HTR-8/SVneo (cell line): ENCODE measurements around the gene MUTYH.

Experiments
- DNase-seq: peaks from one replicate; pipeline ENCODE4 v3.0.0; 2011; ENCODE audit warnings: low spot score, mixed read lengths; ENCODE audit not compliant: insufficient read length
- FAIRE-seq: peaks from 2 replicates; lab custom pipeline; 2011; peaks lifted over from hg19 to GRCh38; lab: Jason Lieb, UNC

MUTYH gene

DNA sequence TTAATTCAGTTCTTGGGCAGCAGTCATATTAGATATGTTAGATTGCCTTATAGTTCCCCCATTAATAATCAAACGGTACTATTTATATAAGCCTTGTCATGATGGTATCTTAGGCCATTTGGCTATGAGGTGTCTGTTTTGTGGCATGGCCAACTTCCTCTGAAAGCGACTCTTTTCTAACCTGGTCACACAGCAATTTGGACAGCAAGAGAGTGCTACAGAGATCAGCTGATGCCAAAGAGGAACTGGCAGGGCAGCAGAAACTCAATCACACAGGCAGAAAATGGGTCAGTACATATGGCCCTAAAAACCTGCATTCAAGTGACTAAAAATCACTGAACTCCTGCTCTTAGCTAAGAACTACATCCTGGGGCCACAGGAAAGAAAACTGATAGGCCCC is 13.4 kb upstream of the MUTYH start:
- FAIRE-seq (no peak), DNase-seq (no peak)

GRCh38 chr1:45351508-45351907 is 11.3 kb upstream of the MUTYH start:
- DNase-seq (no peak), FAIRE-seq (no peak)

DNA sequence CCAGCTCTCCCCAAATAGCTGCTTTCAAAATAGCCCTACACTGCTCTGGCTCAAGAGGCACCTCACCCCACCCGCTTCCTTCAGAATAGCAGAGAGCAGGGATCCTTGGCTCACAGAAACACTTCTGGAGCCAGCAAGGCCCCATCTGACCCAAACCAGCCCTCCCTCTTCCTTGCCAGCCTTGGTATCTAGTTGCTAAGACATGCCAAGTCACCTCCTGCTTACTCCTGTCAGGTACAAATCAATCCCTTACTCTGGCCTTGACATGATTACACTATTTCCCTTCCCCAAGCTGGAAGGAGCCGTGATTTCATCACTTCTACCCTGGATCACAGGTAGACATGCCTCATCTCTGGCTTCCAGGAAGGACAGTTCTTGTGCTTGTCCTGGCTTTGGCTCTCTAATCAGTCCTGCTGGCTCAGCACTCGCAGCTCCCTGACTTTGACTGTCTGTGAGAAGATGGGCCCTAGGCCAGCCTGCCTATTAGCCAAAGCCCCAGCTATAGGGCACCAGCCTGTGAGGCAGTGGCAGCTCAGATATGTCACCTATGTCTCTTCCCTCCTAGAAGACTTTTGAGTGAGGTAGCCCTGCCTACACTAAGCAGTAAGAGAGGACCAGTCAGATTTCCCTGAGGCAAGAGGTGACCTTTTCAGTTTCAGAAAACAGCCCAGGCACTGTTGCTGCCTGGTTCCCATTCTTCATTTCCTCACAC is 8.9 kb upstream of the MUTYH start:
- FAIRE-seq = no peak

GRCh38 chr1:45348609-45348965 is 8.3 kb upstream of the MUTYH start:
- FAIRE-seq (no peak), DNase-seq (no peak)

More for the DNA sequence above, 8.9 kb upstream of the MUTYH start:
- no peak for DNase-seq

DNA sequence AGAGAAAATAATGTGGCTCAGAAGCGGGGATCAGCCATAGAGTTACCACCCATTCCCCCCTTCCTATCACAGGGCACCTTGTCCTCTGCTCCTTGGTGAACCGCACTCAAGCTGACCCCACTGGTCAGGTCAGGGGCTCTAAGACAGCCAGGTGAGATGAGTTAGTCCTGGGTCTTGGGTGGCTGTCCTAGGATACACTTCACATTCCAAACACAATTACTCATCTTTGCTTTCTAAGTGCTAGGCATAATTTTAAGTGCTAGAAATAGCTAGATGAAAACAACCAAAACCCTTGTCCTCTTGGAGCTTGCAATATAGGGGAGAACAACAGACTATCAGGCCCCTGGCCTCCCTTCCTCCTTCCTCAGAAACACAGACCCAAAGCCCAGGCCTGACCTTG is 7.8 kb upstream of the MUTYH start:
- DNase-seq = no peak
- FAIRE-seq = no peak

- FAIRE-seq (no peak), DNase-seq (no peak)
Observed at GRCh38 chr1:45346473-45346872, 6.2 kb upstream of the MUTYH start.

GRCh38 chr1:45345014-45345413 is 4.8 kb upstream of the MUTYH start:
- FAIRE-seq (no peak), DNase-seq (no peak)

DNA sequence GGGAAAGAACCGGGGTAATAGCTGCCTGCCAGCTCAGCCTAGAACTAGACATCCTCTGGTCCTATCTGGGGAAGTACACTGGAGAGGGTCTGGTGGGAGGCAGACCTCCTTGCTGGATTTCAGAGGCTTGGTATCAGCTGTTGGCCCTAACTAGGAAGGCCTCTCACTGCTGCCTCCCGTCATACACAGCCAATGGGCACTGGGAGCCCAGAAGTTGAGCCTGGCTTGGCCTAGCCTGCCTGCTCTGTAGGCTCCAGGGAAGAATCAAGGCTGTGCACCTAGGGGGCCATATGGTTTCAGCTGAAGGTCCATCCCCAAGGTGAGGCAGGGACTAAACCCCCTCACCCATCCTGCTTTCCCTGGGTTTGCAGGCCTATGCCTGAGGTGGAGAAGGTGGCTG is 4.3 kb upstream of the MUTYH start:
- DNase-seq (no peak), FAIRE-seq (no peak)

GRCh38 chr1:45340816-45341466 is 701 bp upstream of the MUTYH start:
- no peak for DNase-seq
- FAIRE-seq = no peak

GRCh38 chr1:45337630-45338325 is 2.5 kb downstream of the MUTYH start:
- no peak for FAIRE-seq
- DNase-seq = no peak

GRCh38 chr1:45335855-45336324 is 4.3 kb downstream of the MUTYH start:
- DNase-seq (no peak), FAIRE-seq (no peak)

GRCh38 chr1:45334308-45335245 is 5.7 kb downstream of the MUTYH start:
- DNase-seq (no peak), FAIRE-seq (no peak)

DNA sequence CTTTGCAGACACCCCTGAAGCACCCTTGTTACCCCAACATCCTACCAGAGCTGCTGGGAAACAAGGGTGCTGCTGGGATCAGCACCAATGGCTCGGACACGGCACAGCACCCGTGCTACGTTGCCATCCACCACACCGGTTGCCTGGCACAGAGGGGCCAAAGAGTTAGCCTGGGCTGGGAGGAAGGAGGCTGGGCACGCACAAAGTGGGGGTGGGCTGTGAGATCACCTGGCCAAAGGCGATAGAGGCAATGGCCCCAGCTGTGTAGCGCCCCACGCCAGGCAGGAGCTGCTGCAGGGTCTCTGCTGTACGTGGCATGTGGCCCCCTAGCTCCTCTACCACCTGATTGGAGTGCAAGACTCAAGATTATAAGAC is 7.9 kb downstream of the MUTYH start:
- FAIRE-seq (no peak), DNase-seq (no peak)

DNA sequence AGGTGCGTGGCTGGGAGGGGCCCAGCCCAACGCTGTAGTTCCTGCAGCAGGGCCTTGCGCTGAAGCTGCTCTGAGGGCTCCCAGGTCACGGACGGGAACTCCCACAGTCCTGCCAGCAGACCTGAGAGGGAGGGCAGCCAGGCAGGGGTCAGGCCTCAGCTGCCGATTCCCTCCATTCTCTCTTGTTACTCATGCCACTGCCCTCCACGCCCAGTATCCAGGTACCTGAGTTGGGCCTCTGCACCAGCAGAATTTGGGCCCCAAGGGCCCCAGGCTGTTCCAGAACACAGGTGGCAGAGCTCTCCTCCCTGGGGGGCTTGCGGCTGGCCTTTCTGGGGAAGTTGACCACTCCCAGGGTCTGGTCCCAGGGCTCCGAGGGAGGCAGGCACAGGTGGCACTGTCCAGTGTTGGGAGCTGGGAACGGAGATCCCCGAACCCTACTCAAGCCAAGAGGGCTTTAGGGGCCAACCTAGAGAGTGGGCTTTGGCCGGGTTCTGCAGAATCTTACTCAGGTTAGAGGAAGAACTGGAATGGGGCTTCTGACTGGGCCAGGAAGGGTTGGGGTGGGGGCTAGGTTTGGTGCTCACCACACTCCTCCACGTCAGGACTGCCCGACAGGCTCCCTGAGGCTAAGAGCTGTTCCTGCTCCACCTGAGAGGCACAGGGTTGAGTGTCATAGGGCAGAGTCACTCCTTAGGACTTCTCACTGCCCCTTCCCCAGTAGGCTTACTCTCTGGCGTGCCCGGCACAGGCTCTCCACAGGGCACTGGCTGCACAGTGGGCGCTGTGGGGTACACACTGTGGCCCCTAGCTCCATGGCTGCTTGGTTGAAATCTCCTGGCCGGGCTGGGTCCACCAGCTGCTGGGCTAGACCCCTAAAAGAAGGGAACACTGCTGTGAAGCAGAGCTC is 8.5 kb downstream of the MUTYH start:
- FAIRE-seq = no peak
- DNase-seq = no peak

DNA sequence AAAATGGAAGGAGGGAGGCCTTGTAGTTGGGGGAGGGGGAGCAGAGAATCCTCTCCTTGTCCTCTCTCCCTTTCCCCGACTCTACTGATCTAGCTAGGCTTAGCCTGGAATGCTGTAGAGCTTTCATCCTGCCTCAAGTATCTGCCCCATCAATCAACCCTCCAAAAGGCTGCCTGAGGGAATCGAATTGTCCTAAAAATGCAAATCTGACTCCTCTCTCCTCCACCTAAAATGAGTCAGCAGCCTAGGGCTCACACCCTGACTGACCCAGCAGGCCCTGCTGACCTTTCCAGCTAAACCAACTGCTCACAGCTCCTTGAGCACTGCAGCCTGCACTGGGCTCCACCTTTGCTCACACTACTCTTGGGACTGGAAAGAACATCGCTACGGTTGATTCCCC is 10.8 kb downstream of the MUTYH start:
- FAIRE-seq (no peak), DNase-seq (no peak)

DNA sequence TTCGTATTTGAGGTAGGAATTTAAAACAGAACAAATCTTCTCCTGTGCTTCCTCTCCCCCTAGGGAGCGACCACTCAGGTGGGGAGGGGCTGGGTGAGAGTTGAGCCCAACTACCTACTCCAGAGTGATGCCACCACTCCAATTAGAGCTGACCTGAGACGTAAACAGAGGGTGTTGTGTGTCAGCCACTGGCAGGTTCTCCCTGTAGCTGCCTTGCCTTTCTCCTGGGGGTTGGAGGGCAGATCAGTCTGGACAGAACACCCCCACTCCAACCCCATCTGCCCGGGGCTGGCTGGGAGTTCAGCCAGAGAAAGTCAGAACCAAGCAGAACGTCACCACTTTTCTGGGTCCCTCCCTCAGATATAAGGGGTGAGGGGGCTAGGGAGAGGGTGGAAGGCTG is 11.6 kb downstream of the MUTYH start:
- DNase-seq (no peak), FAIRE-seq (no peak)

GRCh38 chr1:45327644-45328515 is 12.4 kb downstream of the MUTYH start:
- DNase-seq (no peak), FAIRE-seq (no peak)
